HepG2 (cell line): Measurements from ENCODE around the gene GPBAR1. TPM values are rescaled to one million over a fixed set of nuclear protein-coding genes. Genes with fewer than 3 reads are reported as not detected.

Experiments used
- CBFB ChIP-seq: sonication (generic); formaldehyde crosslinking; IDR thresholded peaks from 2 replicates; pipeline ENCODE4 v1.4.0; 2020; ENCODE audit warnings: missing genetic modification reagents
- CREB1 ChIP-seq, 2 experiments: fragments of 450-650 bp in 1 of 2; IDR thresholded peaks; 2 replicates each; pipeline ENCODE4 v1.6.1; 2016 to 2017; ENCODE audit warnings: control low read depth in 1 of 2, mild to moderate bottlenecking in 1 of 2, missing compliant biosample characterization in 1 of 2, missing genetic modification characterization in 1 of 2
- FLYWCH1 ChIP-seq: sonication (generic); formaldehyde crosslinking; IDR thresholded peaks from 2 replicates; pipeline ENCODE4 v1.8.1; 2023; ENCODE audit warnings: mild to moderate bottlenecking, missing genetic modification reagents
- IKZF5 ChIP-seq: IDR thresholded peaks from 2 replicates; pipeline ENCODE4 v1.6.1; 2018; ENCODE audit warnings: missing genetic modification reagents, mild to moderate bottlenecking, missing compliant biosample characterization
- KLF15 ChIP-seq: sonication (generic); formaldehyde crosslinking; IDR thresholded peaks from 2 replicates; pipeline ENCODE4 v1.8.1; 2023; ENCODE audit warnings: borderline replicate concordance, mild to moderate bottlenecking, inconsistent platforms, missing genetic modification reagents, mixed read lengths
- KLF16 ChIP-seq, 2 experiments: sonication (generic) in 1 of 2; formaldehyde crosslinking in 1 of 2; IDR thresholded peaks; 2 replicates each; pipeline versions ENCODE4 v1.6.1 to v1.8.0; 2016 to 2023; ENCODE audit warnings: missing genetic modification reagents in 2 of 2, missing compliant biosample characterization in 1 of 2
- NFE2 ChIP-seq: sonication (generic); formaldehyde crosslinking; IDR thresholded peaks from 2 replicates; pipeline ENCODE4 v1.4.0; 2020; ENCODE audit warnings: missing genetic modification reagents
- POLR2A ChIP-seq, 2 experiments: IDR thresholded peaks; 2 replicates each; pipeline ENCODE4 v1.6.1; 2011; ENCODE audit warnings: low read depth in 2 of 2, low read length in 2 of 2, mild to moderate bottlenecking in 1 of 2, moderate library complexity in 1 of 2; ENCODE audit not compliant: insufficient read depth in 1 of 2
- ZBTB21 ChIP-seq: sonication (generic); formaldehyde crosslinking; IDR thresholded peaks from 2 replicates; pipeline ENCODE4 v1.4.0; 2020; ENCODE audit warnings: missing genetic modification reagents
- ZKSCAN5 ChIP-seq: sonication (generic); formaldehyde crosslinking; IDR thresholded peaks from 2 replicates; pipeline ENCODE4 v1.5.1; 2020; ENCODE audit warnings: mild to moderate bottlenecking, missing genetic modification reagents
- ZNF10 ChIP-seq: sonication (generic); formaldehyde crosslinking; IDR thresholded peaks from 2 replicates; pipeline ENCODE4 v1.4.0; 2020; ENCODE audit warnings: mild to moderate bottlenecking, low read depth, missing genetic modification reagents, borderline replicate concordance
- ZNF660 ChIP-seq: sonication (generic); formaldehyde crosslinking; IDR thresholded peaks from 2 replicates; pipeline ENCODE4 v1.5.1; 2020; ENCODE audit warnings: mild to moderate bottlenecking, low read depth, missing genetic modification reagents, borderline replicate concordance
- ZNF709 ChIP-seq: sonication (generic); formaldehyde crosslinking; IDR thresholded peaks from 2 replicates; pipeline ENCODE4 v1.5.0; 2020; ENCODE audit warnings: mild to moderate bottlenecking, missing genetic modification reagents
- ZNF75D ChIP-seq: sonication (generic); formaldehyde crosslinking; IDR thresholded peaks from 2 replicates; pipeline ENCODE4 v1.8.1; 2023; ENCODE audit warnings: missing genetic modification reagents, mild to moderate bottlenecking, borderline replicate concordance
- ZNF841 ChIP-seq: sonication (generic); formaldehyde crosslinking; IDR thresholded peaks from 2 replicates; pipeline ENCODE4 v1.8.1; 2023; ENCODE audit warnings: missing genetic modification reagents, borderline replicate concordance
- ZSCAN31 ChIP-seq: sonication (generic); formaldehyde crosslinking; IDR thresholded peaks from 2 replicates; pipeline ENCODE4 v1.5.0; 2020; ENCODE audit warnings: low read depth, mild to moderate bottlenecking, missing genetic modification reagents
- polyA plus RNA-seq, 8 experiments: library from polyadenylated mRNA; depleted of rRNA in 3 of 8; stranded (reverse) in 7 of 8; unstranded in 1 of 8; fragments of >200 nt; fragmentation: Illumina TruSeq in 4 of 8; extraction: Trizol in 4 of 8; gene quantifications; 2 replicates each; pipeline versions ENCODE4 v1.2.1 to v1.2.3, GENCODE V29; 2011 to 2016; ENCODE audit warnings: low read depth in 4 of 8, missing spikeins in 1 of 8, mixed read lengths in 1 of 8; ENCODE audit not compliant: insufficient read depth in 1 of 8
- total RNA-seq, 5 experiments: library from RNA; depleted of rRNA; stranded (reverse); fragments of >200 nt; fragmentation: Illumina TruSeq; extraction: Trizol; gene quantifications; 2 replicates each; pipeline ENCODE4 v1.2.3, GENCODE V29; 2016; ENCODE audit warnings: low read depth in 1 of 5
- TF ChIP-seq, protein P1 (sequence below): sonication (generic); formaldehyde crosslinking; IDR thresholded peaks from 2 replicates; pipeline ENCODE4 v1.5.1; 2020; ENCODE audit warnings: mild to moderate bottlenecking, missing genetic modification reagents, moderate library complexity
- TF ChIP-seq, protein P2 (sequence below): sonication (generic); formaldehyde crosslinking; IDR thresholded peaks from 2 replicates; pipeline ENCODE4 v1.5.1; 2020; ENCODE audit warnings: mild to moderate bottlenecking, missing genetic modification reagents, borderline replicate concordance

The GPBAR1 gene
- total and polyA plus RNA-seq, 2 of the 13 experiments (the other 11 are each of a cell fraction or from before 2014, with no cell fraction given), result 0.05 to 0.09 TPM

DNA sequence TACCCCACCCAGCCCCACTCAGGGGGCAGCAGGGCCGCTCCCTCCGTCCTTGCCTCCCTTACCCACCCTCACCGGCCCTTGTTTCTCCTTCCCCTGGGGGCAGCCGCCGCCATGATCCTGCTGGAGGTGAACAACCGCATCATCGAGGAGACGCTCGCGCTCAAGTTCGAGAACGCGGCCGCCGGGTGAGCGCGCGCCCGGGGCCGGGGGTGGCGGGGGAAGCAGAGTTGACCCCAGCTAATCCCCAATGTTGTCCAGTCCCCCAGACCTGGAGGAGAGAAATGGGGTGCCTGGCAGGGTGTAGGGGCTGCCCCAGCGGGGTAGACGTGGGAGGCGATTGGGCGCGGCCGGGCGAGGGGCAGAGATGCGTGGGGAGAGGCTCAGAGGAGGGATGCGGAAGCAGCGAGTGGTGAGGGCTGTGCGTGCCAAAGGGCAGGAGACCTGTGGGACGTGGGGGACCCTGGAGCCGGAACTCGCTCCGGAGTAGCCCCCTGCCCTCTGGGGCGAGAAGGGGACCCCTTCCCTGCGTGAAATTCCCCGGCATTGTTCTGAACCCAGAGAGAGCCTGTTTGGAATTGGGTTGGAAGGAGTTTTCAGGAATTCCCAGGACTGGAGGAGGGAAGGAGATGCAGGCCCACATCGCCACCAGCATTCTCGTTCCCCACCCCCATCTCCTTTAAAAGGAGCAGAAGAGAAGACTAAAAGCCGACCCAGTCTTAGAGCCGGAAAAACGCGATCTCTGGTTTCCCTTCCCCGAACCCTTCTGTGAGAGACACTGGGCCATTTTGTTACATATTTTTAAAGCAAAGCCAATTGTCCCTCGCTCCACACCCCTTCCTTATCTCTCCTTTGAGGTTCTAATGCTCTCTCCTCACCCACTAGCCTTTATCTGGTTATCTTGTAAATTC, 43.2 kb upstream of the GPBAR1 start (continued):
- TF ChIP-seq ZNF660 (no peak), FLYWCH1 (no peak), ZSCAN31 (CRISPR knock-in tag) (0 out of 2 replicates have a peak, but pooled peaks have one; percentile 16), IKZF5 (0 out of 2 replicates have a peak, but pooled peaks have one; percentile 6), CREB1 (IDR thresholded peaks at IDR 0.05) (no peak), CREB1 (CRISPR knock-in tag; IDR thresholded peaks at IDR 0.05) (no peak), CBFB (CRISPR knock-in tag) (no peak), ZKSCAN5 (CRISPR knock-in tag) (no peak), ZNF841 (CRISPR knock-in tag) (no peak), ZBTB21 (CRISPR knock-in tag) (no peak), ZNF75D (CRISPR knock-in tag) (no peak), NFE2 (no peak), KLF15 (CRISPR knock-in tag) (no peak), ZNF709 (no peak), POLR2A (IDR thresholded peaks at IDR 0.05; ENCODE audit: insufficient read depth in 1 of 2, low read depth in 2 of 2, low read length in 2 of 2) (no peak; a peak in 1 of 4 replicates), KLF16 (CRISPR knock-in tag; IDR thresholded peaks at IDR 0.05) (no peak), ZNF10 (CRISPR knock-in tag) (no peak)
- TF ChIP-seq, protein P1, sequence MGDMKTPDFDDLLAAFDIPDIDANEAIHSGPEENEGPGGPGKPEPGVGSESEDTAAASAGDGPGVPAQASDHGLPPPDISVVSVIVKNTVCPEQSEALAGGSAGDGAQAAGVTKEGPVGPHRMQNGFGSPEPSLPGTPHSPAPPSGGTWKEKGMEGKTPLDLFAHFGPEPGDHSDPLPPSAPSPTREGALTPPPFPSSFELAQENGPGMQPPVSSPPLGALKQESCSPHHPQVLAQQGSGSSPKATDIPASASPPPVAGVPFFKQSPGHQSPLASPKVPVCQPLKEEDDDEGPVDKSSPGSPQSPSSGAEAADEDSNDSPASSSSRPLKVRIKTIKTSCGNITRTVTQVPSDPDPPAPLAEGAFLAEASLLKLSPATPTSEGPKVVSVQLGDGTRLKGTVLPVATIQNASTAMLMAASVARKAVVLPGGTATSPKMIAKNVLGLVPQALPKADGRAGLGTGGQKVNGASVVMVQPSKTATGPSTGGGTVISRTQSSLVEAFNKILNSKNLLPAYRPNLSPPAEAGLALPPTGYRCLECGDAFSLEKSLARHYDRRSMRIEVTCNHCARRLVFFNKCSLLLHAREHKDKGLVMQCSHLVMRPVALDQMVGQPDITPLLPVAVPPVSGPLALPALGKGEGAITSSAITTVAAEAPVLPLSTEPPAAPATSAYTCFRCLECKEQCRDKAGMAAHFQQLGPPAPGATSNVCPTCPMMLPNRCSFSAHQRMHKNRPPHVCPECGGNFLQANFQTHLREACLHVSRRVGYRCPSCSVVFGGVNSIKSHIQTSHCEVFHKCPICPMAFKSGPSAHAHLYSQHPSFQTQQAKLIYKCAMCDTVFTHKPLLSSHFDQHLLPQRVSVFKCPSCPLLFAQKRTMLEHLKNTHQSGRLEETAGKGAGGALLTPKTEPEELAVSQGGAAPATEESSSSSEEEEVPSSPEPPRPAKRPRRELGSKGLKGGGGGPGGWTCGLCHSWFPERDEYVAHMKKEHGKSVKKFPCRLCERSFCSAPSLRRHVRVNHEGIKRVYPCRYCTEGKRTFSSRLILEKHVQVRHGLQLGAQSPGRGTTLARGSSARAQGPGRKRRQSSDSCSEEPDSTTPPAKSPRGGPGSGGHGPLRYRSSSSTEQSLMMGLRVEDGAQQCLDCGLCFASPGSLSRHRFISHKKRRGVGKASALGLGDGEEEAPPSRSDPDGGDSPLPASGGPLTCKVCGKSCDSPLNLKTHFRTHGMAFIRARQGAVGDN, result peak; percentile 60; the same call in 1 of the 2 replicates
- TF ChIP-seq, protein P2, sequence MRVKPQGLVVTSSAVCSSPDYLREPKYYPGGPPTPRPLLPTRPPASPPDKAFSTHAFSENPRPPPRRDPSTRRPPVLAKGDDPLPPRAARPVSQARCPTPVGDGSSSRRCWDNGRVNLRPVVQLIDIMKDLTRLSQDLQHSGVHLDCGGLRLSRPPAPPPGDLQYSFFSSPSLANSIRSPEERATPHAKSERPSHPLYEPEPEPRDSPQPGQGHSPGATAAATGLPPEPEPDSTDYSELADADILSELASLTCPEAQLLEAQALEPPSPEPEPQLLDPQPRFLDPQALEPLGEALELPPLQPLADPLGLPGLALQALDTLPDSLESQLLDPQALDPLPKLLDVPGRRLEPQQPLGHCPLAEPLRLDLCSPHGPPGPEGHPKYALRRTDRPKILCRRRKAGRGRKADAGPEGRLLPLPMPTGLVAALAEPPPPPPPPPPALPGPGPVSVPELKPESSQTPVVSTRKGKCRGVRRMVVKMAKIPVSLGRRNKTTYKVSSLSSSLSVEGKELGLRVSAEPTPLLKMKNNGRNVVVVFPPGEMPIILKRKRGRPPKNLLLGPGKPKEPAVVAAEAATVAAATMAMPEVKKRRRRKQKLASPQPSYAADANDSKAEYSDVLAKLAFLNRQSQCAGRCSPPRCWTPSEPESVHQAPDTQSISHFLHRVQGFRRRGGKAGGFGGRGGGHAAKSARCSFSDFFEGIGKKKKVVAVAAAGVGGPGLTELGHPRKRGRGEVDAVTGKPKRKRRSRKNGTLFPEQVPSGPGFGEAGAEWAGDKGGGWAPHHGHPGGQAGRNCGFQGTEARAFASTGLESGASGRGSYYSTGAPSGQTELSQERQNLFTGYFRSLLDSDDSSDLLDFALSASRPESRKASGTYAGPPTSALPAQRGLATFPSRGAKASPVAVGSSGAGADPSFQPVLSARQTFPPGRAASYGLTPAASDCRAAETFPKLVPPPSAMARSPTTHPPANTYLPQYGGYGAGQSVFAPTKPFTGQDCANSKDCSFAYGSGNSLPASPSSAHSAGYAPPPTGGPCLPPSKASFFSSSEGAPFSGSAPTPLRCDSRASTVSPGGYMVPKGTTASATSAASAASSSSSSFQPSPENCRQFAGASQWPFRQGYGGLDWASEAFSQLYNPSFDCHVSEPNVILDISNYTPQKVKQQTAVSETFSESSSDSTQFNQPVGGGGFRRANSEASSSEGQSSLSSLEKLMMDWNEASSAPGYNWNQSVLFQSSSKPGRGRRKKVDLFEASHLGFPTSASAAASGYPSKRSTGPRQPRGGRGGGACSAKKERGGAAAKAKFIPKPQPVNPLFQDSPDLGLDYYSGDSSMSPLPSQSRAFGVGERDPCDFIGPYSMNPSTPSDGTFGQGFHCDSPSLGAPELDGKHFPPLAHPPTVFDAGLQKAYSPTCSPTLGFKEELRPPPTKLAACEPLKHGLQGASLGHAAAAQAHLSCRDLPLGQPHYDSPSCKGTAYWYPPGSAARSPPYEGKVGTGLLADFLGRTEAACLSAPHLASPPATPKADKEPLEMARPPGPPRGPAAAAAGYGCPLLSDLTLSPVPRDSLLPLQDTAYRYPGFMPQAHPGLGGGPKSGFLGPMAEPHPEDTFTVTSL (CRISPR knock-in tag), result no peak
